GM12878 (cell line): ENCODE results near the gene UBE2QL1.

Source experiments
- CHD4 ChIP-seq: fragments of 200-600 bp; sonication (generic); IDR thresholded peaks from 2 replicates; pipeline ENCODE4 v1.6.1; 2016; ENCODE audit warnings: mild to moderate bottlenecking
- EZH2 ChIP-seq: IDR thresholded peaks from 2 replicates; pipeline ENCODE4 v1.6.1; 2012; ENCODE audit warnings: low read depth, mild to moderate bottlenecking, control low read depth, inconsistent platforms, low read length, borderline replicate concordance; ENCODE audit not compliant: control insufficient read depth
- TCF12 ChIP-seq: IDR thresholded peaks from 2 replicates; pipeline ENCODE4 v1.6.1; 2011; ENCODE audit warnings: low read depth, mild to moderate bottlenecking, low read length
- TF ChIP-seq, protein P1 (sequence below), 3 experiments: IDR thresholded peaks in 2 of 3; conservative IDR thresholded peaks in 1 of 3; 2 replicates each; pipeline ENCODE4 v1.5.1; 2011; ENCODE audit warnings: low read depth in 3 of 3, low read length in 3 of 3, mild to moderate bottlenecking in 3 of 3, control low read depth in 2 of 3, moderate library complexity in 2 of 3, inconsistent platforms in 1 of 3, mixed read lengths in 1 of 3; ENCODE audit not compliant: control insufficient read depth in 2 of 3, insufficient read depth in 1 of 3; ENCODE audit errors: extremely low read depth in 1 of 3

DNA sequence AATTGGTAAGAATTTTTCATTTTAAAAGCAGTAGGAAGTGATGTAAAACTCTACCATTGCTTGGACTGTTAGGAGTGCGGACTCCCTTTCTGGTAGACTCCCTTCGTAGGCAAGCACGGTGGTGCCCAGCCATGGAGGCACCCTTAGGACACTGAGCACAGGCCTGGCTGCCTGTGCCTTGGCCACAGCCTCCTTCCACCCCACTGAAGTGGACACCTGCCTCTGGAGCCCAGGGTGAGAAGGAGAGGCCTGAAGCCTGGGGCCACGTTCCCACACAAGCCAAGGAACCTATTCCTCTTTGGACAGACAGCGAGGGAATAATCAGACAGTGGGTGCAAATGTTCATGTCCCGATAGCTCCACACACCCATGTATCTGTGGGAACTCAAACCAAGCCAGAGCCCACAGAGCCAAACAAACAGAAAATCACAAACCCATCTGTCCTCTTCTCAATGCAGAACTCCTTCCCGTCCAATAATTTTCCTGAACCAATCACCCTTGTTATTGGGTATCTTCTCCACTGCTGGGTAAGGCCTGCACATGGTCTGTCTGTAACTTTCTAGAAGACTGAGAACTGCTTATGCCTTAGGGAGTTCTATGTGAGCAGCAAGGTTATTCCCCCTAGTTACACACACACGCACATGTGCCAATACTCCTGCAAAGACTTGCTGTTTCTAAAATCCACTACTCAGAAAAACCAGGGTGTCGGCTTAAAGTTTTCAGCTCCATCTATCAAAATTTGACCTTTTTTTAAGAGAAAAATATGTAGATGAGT is 45.2 kb downstream of the UBE2QL1 start:
- TF ChIP-seq, protein P1, sequence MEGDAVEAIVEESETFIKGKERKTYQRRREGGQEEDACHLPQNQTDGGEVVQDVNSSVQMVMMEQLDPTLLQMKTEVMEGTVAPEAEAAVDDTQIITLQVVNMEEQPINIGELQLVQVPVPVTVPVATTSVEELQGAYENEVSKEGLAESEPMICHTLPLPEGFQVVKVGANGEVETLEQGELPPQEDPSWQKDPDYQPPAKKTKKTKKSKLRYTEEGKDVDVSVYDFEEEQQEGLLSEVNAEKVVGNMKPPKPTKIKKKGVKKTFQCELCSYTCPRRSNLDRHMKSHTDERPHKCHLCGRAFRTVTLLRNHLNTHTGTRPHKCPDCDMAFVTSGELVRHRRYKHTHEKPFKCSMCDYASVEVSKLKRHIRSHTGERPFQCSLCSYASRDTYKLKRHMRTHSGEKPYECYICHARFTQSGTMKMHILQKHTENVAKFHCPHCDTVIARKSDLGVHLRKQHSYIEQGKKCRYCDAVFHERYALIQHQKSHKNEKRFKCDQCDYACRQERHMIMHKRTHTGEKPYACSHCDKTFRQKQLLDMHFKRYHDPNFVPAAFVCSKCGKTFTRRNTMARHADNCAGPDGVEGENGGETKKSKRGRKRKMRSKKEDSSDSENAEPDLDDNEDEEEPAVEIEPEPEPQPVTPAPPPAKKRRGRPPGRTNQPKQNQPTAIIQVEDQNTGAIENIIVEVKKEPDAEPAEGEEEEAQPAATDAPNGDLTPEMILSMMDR (IDR thresholded peaks at IDR 0.05 in 2 of 3, conservative IDR thresholded peaks at IDR 0.05 in 1 of 3; ENCODE audit: control insufficient read depth in 2 of 3, extremely low read depth in 1 of 3, insufficient read depth in 1 of 3, low read depth in 3 of 3, low read length in 3 of 3): no peak
- 0 out of 2 replicates have a peak, but pooled peaks have one; percentile 41 for TF ChIP-seq TCF12
- TF ChIP-seq CHD4: no peak
- TF ChIP-seq EZH2: no peak
